ENCODE measurements around the gene BNIP5.

DNA sequence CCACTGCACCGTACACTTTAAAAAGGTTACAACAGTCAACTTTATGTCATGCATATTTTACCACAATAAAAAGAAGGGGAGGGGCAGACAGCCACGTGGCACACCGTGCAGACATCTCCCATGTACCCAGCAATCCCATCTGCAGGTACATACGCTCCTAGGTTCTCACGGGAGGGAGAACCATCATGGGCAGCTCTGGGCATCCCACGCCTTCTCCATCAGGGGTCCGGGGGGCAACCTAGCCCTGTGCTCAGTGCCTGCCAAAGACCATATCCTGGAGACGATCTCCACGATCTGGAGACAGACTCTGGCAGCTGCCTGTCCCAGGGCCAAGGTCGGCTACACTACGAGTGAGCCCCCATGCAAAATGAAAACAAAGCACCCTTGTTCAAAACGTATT lies 2.5 kb upstream of the BNIP5 start:
- TF ChIP-seq, protein P1, sequence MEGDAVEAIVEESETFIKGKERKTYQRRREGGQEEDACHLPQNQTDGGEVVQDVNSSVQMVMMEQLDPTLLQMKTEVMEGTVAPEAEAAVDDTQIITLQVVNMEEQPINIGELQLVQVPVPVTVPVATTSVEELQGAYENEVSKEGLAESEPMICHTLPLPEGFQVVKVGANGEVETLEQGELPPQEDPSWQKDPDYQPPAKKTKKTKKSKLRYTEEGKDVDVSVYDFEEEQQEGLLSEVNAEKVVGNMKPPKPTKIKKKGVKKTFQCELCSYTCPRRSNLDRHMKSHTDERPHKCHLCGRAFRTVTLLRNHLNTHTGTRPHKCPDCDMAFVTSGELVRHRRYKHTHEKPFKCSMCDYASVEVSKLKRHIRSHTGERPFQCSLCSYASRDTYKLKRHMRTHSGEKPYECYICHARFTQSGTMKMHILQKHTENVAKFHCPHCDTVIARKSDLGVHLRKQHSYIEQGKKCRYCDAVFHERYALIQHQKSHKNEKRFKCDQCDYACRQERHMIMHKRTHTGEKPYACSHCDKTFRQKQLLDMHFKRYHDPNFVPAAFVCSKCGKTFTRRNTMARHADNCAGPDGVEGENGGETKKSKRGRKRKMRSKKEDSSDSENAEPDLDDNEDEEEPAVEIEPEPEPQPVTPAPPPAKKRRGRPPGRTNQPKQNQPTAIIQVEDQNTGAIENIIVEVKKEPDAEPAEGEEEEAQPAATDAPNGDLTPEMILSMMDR (conservative IDR thresholded peaks at IDR 0.05 in 1 of 2, IDR thresholded peaks at IDR 0.05 in 1 of 2; ENCODE audit: extremely low read depth in 1 of 2, insufficient read depth in 1 of 2, low read depth in 1 of 2, low read length in 2 of 2): no peak
- no peak for TF ChIP-seq EZH2 (IDR thresholded peaks at IDR 0.05; ENCODE audit: borderline replicate concordance, low read length)
